ES-I3 (cell line): ENCODE data around the gene SLC45A3.
A peak's percentile ranks its signal among the peaks of the same experiment; 100 is the strongest.
"Not testable (repeated sequence)": the region's sequence is repeated elsewhere in the genome, so short reads cannot be mapped to it uniquely, and the experiment has no call there.

Experiments used
- H3K36me3 ChIP-seq: 2 replicates; pipeline ENCODE4 v1.6.1; 2013; ENCODE audit warnings: mild to moderate bottlenecking, low read length, control low read depth, moderate library complexity; ENCODE audit not compliant: insufficient read depth
- H3K4me1 ChIP-seq: 2 replicates; pipeline ENCODE4 v1.6.1; 2013; ENCODE audit warnings: mild to moderate bottlenecking, control low read depth, low read length; ENCODE audit not compliant: insufficient read depth
- H3K9ac ChIP-seq: 2 replicates; pipeline ENCODE4 v1.6.1; 2013; ENCODE audit warnings: low read depth, mild to moderate bottlenecking, low read length, moderate library complexity
- H3K9me3 ChIP-seq: 2 replicates; pipeline ENCODE4 v1.6.1; 2013; ENCODE audit warnings: mild to moderate bottlenecking, low read length, moderate library complexity; ENCODE audit not compliant: control insufficient read depth, insufficient read depth

The SLC45A3 gene, protein sequence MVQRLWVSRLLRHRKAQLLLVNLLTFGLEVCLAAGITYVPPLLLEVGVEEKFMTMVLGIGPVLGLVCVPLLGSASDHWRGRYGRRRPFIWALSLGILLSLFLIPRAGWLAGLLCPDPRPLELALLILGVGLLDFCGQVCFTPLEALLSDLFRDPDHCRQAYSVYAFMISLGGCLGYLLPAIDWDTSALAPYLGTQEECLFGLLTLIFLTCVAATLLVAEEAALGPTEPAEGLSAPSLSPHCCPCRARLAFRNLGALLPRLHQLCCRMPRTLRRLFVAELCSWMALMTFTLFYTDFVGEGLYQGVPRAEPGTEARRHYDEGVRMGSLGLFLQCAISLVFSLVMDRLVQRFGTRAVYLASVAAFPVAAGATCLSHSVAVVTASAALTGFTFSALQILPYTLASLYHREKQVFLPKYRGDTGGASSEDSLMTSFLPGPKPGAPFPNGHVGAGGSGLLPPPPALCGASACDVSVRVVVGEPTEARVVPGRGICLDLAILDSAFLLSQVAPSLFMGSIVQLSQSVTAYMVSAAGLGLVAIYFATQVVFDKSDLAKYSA

GRCh38 chr1:205680073-205680851 is at the start of gene SLC45A3:
TSS of gene SLC45A3 (minus strand) at chr1:205680509. CDS start at chr1:205664656, 15,853 bp downstream.
- Histone ChIP-seq H3K36me3 (no peaks in the 10 kb centered on the region), H3K4me1 (peaks cover 21% of the 10 kb centered on the region), H3K9me3 (no peaks in the 10 kb centered on the region), H3K9ac (peak within 1 kb of the TSS; percentile 94)

- peaks cover 8% of the 10 kb centered on the region for H3K36me3 ChIP-seq
- no peaks in the 10 kb centered on the region for H3K9me3 ChIP-seq
These were observed 46.4 kb upstream of the SLC45A3 start for GRCh38 chr1:205726619-205727125.

GRCh38 chr1:205725514-205725913 is 45.2 kb upstream of the SLC45A3 start:
- no peak overlapping the region for H3K9ac ChIP-seq
- no peaks in the 10 kb centered on the region for H3K4me1 ChIP-seq
- peaks cover 10% of the 10 kb centered on the region for H3K36me3 ChIP-seq
- H3K9me3 ChIP-seq: no peaks in the 10 kb centered on the region

More at GRCh38 chr1:205726619-205727125, 46.4 kb upstream of the SLC45A3 start:
- no peak overlapping the region for H3K9ac ChIP-seq
- no peaks in the 10 kb centered on the region for H3K4me1 ChIP-seq

- not testable (repeated sequence) for H3K9me3 ChIP-seq, H3K4me1 ChIP-seq, H3K9ac ChIP-seq
- H3K36me3 ChIP-seq: peaks cover 29% of the 10 kb centered on the region
These were observed 40.4 kb upstream of the SLC45A3 start for GRCh38 chr1:205720740-205721139.

- no peak overlapping the region for H3K9ac ChIP-seq
- H3K36me3 ChIP-seq: peaks cover 32% of the 10 kb centered on the region
These were observed 39.5 kb upstream of the SLC45A3 start for GRCh38 chr1:205719762-205720161.

DNA sequence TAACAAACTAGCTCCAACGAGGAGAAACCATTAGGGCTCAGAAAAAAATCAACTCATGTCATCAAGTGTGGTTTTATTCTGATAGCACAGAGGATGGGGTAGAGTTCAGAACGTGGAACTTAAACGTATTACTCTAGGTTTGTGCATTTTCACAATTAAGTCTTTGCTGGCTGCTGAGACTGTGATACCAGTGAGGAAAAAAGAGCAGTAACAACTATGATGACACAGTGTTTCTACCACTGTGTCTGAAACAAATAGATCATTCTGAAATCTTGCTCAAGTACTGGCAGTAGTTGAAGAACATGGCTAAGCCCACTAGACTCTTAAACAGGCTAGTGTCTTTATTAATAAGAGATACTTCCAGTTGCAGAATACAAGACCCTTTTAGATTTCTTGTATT is 38.7 kb upstream of the SLC45A3 start:
- Histone ChIP-seq H3K9ac (no peak overlapping the region), H3K9me3 (no peaks in the 10 kb centered on the region), H3K4me1 (peaks cover 11% of the 10 kb centered on the region), H3K36me3 (peaks cover 32% of the 10 kb centered on the region)

More at GRCh38 chr1:205719762-205720161, 39.5 kb upstream of the SLC45A3 start:
- H3K4me1 ChIP-seq: peaks cover 5% of the 10 kb centered on the region; the same call in 1 of the 2 replicates
- H3K9me3 ChIP-seq: no peaks in the 10 kb centered on the region

DNA sequence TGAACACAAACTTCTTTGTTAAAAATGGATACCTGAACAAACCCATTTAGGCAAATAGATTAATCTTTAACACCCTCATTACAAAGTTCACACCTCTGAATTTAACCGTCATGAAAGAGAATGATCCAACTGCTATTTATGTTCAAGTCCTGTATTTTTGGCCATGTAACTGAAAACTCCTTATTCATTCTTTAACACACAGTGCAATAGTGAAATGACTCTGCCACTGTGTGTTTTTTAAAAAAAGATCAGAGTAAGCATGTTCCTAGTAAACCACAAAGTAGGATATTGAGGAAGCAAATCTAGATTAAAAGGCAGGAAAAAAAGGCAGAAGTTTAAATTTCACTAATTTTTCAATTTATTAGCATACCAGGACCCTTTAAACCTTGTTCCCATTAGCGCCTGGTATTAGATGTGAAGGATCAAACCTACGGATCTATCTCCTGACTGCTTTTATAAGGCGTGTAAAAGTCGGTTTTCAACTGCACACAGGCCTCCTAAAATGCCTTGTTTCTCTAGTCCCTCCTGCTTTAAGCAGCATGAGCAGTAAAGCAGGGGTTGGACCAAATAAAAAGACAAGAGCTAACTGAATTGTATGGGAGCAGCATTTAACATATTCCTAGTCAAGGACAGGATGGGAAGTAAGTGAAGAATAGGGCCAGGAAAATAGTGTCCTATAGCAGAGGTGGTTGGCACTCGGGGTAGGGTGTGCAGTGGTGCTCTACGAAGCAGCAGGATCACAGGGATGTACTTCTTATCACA is 36.2 kb upstream of the SLC45A3 start:
- Histone ChIP-seq H3K9me3 (no peaks in the 10 kb centered on the region), H3K9ac (no peak overlapping the region), H3K4me1 (peaks cover 18% of the 10 kb centered on the region), H3K36me3 (peaks cover 28% of the 10 kb centered on the region)

DNA sequence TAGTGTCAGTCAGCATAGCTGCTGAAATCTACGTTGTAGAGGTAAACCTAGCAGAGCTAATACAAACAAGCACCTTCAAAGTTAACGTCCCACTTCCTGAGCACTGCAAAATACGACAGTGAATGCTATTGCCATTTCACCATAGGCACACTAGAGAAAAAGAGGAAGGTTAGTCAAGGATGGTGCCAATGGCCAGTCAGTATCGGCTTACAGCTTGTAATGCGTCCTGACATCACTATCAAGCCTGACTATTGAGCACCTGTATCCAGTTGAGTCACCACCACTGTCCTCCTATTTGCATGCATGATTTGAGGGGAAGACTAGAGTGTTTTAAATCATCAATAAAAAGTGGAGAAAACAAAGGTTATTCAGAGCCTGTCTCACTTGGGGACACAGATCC is 35.3 kb upstream of the SLC45A3 start:
- Histone ChIP-seq H3K9ac (no peak overlapping the region), H3K36me3 (peaks cover 29% of the 10 kb centered on the region), H3K4me1 (peaks cover 18% of the 10 kb centered on the region), H3K9me3 (no peaks in the 10 kb centered on the region)

- Histone ChIP-seq H3K9ac (no peak overlapping the region), H3K9me3 (no peaks in the 10 kb centered on the region), H3K36me3 (peaks cover 23% of the 10 kb centered on the region), H3K4me1 (peaks cover 18% of the 10 kb centered on the region)
These were observed 34.6 kb upstream of the SLC45A3 start for GRCh38 chr1:205714906-205715246.

DNA sequence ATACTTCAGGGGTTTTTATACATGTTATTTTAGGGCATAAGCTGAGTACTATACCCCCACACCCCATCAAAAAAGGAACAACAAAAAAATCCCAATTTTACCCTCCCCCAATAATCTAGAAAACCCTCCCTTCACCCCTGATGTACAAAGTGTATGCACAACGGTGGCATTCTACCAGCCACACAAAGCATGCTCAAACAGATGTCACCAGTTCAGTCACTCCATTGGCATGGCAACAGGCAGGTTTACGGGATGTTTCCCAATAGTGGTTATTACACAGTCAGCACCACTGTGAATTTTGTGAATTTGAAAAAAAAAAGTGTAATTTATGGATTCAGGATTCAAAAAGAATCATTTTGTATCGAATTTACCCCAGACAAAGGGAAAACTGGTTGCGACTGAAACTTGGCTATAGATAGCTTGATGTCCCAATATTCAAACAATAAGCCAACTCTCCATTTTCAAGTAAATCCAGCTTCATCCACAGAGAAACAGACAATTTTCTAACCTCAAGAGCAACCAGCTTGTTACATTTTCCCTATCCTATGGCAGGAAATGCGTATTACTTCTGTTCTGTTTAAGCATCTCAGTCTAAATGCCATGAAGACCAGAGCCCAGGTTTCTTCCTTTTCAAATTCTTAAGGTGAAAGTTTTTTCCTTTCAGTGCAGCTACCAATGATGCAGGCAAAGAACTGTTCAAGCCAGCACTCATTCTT is 34.0 kb upstream of the SLC45A3 start:
- peaks cover 18% of the 10 kb centered on the region for H3K4me1 ChIP-seq
- no peak overlapping the region for H3K9ac ChIP-seq
- H3K9me3 ChIP-seq: no peaks in the 10 kb centered on the region
- peaks cover 19% of the 10 kb centered on the region for H3K36me3 ChIP-seq

DNA sequence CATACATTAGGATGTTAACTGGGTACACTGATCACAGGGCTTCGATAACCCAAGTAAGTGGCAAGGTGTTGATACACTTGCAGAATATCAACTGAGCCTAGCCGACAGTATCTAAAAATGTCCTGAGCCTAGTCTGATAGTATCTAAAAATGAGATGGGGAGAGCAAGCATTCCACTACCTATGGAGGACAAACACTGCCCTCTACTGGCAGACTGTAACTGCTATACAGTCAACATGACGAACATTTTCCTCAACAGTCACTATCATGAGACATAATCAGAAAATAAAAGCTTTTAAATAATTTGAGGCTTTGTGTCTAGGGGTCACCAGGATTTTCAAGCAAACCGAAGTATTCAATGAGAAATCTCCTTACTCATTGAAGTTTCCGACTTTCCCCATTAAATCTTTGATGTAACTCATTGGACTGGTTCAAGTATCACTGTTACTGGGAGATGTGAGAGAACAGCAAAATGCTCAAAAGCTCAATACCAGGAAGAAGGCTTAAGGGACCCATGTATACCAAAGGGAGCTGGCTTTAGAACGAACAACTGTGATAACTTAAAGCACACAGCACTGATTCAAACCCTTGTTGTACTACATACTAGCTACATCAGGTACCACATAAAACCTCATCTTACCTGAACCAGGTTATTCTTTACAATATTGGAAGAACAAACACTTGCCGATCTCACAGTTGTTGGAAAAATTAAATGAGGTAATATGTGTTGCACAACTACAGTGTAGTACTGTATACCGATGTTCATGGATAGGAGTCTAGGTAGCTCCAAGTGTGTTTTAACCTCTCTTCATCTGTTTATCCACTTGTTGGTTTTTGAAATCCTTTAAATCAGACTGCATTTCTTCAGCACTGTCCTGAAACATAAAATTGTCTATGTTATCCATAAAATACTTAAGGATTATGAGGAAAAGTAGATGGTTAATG is 31.1 kb upstream of the SLC45A3 start:
- Histone ChIP-seq H3K4me1 (peaks cover 13% of the 10 kb centered on the region), H3K9ac (no peak overlapping the region), H3K9me3 (no peaks in the 10 kb centered on the region), H3K36me3 (peaks cover 12% of the 10 kb centered on the region)

DNA sequence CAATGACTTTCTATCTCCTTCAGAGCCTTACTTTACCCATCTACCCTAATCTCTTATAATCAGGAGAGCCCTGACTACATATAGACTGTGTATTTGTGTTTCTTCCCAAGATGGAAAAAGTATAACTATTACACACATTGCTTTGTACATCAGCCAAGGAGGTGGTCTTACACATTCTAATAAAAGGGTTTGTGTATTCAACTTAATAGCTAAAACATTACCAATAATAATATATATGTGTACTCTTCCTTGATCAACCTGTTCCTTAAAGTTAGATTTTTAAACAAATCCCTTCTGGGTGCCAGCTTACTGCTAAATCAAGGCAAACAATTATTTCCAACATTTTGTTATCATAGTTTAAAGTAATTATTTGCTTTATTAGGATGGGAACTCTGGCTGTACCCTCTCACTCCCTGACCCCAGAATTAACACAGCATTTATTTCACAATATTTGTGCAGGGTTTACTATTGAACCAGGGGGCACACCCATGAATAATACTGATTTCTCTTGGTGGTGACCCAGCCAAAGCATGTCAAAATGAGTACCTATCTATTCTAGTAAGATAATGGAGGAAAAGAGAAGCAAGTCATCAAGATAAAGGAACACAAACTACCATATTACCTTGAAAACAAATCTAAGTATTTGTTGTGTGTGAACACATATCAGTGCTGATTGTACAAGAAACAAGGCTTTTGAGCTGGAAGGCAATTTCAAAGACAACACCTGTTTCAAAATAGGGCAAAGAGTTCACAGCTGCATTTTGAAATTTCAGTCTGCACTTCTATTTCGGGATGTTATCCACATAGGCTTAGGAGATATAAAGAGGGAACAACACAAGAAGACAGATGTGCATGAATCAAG is 30.1 kb upstream of the SLC45A3 start:
- Histone ChIP-seq H3K9me3 (no peaks in the 10 kb centered on the region), H3K9ac (no peak overlapping the region), H3K4me1 (peaks cover 13% of the 10 kb centered on the region), H3K36me3 (peaks cover 8% of the 10 kb centered on the region)
